ENCODE results near the gene RPE.

RPE gene

DNA sequence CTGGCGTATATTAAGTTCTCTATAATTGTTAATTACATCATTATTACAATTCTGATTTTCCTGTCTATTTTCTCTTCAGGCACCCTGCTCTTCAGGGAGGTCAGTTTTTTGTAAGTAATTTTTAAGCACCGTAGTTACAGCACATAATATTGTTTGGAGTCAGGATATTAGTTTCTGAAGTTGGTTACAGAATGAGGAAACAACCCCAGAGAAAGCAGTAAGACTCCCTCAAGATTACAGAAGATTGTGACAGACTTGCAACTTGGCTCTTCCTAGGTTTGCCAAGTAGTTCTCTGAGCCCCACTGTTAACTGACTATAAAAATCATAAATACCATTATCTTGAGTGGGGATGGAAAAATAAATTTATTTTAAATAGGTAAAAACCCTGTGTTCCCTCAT, 921 bp downstream of the RPE start:
- no peak for DNase-seq

DNA sequence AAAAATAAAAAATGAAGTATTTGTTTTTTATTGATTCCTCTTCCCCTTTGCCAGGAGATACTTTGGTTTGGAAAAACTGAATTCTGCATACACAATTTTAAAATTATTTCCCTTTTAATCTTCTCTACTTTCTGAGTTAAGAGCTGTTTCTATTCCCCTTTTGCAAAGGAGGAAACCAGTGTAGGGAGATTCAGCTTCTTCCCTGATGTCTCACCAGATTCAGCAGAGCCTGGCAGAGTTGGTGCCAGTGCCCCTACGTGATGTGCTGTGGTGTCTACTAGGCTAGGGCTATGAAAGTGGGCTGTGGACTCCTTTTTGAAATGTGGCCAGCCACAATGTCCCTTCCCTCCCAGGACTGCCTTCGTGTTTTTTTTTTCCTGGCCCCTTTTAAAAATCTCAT, 2.4 kb downstream of the RPE start:
- no peak for DNase-seq

DNA sequence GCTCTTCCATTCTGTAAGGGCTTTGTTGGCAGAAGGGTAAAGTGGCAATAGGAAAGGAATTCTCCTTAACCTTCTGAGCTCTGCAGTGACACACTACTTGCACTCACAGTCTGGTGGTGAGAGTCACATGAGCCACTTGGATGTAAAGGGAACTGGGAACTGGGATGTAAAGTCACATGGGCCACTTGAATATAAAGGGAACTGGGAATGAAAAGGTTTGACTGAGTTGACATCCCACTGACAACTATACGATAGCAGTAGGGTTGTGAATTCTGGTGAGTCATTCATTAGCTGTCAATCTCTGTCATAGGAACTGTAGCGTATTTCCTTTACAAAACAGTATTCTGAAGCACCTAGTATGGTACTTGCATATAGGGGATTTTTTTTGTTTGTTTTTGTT, 5.5 kb downstream of the RPE start:
- no peak for DNase-seq

DNA sequence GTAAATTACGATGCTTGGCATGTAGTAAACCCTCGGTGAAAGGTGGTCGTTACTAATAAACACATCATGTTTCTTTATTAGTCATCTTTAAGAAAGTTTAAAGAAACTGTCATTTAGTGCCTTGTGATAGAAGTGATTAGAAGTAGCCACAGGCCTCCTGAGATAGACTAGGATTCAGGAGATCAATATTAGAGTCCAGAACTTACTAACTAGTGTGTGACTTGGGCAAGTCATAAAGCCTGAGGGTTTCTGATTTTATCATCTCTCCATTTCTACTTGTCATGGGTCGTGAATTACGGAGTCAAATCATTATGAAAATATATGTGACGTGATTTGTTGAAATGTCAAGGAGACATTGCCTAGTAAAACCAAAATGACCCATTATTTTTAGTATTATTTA, 6.7 kb downstream of the RPE start:
- DNase-seq, result no peak

DNA sequence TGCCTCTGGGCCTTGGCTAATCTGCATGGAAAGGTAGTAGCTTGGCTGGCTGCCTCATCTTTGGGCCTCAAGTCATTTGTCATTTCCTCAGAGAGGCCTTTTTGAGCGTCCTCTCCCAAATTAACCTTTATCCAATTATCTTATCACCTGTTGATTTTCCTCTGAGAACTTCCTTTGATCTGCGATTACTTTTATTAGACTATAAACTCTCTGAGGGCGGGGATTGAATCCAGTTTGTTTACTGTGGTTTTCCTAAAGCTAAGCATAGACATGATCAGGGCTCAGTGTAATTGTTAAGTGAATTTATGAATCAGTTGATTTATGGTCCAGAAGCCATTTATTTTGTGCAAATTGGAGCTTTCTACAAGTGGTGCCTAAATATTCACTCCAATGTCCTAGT, 7.5 kb downstream of the RPE start:
- no peak for DNase-seq

DNA sequence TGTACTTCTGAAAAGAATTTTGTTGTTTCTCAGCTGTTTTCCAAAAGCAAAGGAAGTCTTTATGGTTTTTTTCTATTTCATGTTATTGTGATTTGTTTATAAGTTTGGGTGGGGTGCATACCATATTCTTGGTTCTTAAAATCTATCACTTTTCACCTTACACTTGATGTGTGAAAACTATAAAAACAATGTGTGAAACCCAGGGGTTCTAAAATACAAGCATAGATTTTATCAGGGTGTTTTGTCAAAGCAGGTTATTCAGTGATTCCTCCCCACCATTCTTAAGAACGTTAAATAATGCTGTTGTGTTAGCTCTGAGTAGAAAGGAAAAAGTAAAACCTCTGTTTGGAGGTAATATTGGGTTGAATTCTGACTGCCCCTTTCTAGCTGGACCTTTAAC, 17.7 kb downstream of the RPE start:
- DNase-seq, result no peak

DNA sequence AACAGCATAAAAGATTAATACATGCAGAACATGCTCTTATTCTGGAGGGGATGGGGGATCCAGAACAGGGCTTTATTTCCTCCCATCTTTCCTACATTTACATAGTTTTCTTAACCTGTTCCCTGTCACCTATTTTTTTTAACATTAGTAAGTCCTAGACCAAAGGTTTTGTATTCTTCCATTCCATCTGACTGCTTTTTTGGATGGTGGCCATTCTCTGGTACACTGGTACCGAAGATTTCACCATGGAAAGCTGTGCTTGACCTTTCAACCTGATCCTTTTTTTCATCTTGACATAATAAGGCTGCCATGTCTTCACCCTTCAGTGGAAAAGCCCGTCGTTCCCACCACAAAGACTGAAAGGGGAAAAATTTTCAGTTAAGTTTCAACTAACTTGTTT, 20.4 kb downstream of the RPE start:
- DNase-seq, result no peak

DNA sequence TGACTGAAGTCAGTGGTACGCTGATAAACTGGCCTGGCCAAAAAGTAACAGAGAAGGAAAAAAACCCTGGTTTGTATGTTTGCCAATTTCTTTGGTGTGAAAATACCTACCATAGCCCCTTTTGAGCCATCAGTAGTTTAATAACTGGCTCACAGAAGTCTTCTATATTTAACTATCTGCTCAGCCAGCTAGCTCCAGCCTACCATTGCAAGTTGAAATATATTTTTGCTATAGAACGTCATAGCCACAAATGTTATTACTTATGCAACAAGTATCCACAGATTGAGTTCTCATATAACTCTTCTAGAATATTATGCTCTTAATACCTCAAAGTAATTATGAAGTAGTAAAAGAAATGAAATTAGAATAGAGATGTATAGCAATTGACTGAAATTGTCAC, 25.2 kb downstream of the RPE start:
- DNase-seq, result no peak

DNA sequence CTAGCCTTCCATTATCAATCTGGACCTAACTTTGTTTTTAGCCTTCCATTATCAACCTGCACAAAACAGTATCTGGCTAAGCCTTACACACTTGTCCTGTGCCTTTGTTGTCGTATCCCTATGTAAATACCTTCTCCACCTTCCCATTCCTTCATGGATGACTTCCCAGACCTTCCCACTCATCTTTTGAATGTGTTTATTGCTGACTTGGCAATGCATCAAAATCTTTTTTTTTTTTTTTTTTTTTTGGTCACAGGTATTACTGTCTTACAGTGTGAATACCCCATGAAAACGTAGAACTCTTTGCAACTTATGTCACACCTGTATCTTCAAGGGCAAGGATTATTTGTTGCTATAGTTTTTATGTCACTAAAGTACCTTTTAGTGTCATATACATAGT, 25.7 kb downstream of the RPE start:
- no peak for DNase-seq

DNA sequence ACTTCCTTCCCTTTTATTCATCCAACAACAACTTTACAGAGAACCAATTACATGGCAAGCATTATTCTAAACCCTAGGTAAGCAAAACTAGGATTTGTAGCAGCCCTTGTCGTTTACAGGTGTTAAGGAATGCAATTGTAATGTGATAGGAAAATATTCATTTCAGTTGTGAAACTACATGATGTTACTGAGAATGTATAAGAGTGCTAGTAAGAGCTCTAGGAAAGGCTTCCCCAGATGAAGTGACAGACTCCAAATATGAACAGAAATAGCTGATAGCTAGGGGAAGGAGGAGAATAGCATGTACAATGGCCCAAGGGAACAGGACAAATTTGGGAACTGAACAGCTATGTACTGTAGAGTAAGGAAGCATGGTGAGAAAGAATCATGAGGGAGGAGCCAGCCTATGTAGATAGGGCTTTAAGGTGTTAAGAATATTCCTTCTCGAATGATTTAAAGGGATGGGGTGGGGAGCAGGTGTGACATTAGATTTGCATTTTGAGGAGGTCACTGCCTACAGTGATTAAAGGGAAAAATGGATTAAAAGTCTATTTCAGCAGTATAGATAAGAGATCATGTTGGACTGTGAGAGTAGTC, 31.7 kb downstream of the RPE start:
- no peak for DNase-seq

DNA sequence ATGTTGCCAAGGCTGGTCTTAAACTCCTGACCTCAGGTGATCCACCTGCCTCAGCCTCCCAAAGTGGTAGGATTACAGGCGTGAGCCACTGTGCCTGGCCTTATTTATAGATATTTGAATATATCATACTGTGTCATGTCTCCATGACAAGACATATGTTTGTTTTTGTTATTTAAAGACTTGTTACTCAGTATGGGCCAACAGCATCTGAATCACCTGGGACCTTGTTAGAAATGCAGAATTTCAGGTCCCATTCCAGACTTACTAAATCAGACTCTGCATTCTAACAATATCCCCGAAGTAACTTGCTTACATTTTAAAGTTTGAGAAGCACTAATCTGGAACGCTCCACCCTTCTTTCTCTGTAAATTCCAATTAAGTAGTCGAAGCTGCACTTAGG, 33.2 kb downstream of the RPE start:
- no peak for DNase-seq

DNA sequence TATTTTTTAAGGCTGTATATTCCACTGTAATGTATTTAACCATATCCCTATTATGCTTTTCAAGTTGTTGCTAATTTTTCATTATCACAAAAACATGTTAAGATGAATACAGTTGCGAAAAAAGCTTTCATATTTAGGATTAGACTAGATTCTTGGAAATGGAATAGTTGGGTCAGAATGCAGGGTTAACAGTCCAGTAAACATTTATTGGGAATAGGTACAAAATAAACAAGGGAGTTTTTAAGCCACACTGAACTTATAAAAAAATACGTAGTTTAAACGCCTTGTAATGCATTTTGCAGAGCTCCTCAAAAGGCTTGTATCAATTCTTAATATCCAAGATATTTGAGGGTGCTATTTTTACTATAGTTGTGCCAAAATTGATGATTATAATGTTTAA, 35.6 kb downstream of the RPE start:
- DNase-seq, result no peak

DNA sequence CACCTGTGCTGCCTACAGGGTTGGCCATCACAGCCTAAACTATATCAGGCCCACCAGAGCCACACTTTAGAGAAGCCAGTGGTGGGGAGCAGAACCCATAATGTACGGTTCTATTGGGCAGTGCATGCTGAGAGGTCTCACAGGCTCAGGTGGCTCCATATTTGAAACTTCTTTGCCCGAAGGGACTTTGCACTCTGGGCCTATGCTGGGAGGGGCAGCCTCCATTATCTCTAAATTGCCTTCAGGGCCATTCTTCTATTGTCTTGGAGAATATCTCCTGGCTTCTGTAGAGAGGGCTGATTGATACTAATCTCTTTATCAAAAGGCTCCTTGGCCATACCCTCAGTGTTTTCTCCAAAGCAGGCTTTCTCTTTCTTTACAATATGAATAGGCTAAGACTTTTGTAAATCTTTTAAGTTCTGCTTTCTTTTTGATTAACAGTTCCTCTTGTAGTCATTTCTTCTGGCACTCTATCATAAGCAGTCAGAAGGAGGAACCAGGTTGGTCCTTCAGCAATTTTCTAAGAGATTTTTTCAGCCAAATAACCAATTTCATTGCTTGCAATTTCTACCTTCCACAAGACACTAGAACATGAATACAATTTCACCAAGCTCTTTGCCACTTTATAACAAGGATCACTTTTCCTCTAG, 44.5 kb downstream of the RPE start:
- DNase-seq, result no peak

DNA sequence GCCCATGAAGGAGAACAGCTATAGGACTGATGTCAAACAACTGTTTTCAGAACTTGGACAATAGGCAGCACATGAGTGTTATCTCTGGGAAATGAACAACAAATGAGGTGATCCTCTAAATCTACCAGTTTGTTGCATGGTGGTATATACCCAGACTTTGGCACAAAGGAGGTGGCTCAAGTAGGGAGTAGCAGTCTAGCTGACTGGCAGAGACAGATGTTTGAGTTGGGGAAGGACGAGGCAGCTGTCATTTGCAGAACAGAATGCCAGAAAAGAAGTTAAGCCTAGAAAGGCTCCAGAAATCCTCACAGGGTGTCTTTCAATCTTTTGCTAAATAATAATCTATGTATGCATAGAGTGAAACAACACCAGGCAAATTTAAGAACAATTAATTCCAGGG, 47.4 kb downstream of the RPE start:
- DNase-seq, result no peak

DNA sequence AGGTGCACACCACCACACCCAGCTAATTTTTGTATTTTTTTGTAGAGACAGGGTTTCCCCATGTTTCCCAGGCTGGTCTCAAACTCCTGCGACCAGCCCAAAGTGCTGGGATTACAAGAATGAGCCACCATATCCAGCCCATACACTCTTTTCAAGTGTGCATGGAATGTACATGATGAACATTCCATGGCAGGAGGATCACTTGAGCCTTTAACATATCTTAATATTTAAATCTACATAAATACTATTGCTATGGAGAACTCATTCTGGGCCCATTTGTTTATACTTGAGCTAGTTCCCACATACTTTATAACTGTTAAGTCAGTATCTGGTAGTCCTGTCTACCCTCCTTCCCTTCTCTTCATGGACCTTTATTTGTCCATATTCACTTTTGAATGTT, 48.4 kb downstream of the RPE start:
- DNase-seq, result no peak

DNA sequence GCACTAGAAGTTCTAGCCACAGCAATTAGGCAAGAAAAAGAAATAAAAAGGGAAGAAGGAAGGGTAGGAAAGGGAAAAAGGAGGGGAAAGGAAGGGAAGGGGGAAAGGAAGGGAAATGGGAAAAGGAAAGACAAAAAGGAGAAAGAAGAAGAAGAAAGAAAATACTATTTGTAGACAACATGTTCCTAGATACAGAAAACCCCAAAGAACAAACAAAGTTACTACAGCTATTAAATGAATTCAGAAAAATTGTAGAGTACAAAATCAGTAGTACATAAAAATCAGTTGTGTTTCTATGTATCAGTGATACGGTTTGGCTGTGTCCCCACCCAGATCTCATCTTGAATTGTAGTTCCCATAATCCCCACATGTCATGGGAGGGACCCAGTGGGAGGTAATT, 52.3 kb downstream of the RPE start:
- no peak for DNase-seq

DNA sequence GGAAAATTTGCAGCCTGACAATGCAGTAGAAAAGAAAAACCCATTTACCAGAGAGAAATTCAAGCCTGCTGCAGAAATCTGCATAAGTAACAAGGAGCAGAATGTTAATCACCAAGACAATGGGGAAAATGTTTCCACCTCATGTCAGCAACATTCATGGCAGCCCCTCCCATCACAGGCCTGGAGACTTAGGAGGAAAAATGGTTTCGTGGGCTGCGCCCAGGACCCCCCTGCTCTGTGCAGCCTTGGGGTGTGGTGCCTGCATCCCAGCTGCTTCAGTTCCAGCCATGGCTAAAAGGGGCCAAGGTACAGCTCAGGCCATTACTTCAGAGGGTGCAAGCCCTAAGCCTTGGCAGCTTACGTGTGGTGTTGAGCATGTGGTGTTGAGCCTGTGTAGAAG, 53.4 kb downstream of the RPE start:
- no peak for DNase-seq

DNA sequence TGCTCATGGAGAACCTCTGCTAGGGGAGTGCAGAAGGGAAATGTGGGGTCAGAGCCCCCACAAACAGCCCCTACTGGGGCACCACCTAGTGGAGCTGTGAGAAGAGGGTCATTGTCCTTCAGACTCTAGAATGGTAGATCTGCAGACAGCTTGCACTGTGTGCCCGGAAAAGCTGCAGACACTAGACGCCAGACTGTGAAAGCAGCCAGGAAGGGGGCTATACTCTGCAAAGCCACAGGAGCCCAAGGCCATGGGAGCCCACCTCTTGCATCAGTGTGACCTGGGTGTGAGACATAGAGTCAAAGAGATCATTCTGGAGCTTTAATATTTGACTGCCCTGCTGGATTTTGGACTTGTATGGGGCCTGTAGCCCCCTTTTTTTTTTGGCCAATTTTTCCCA, 60.9 kb downstream of the RPE start:
- DNase-seq, result no peak

All from NCI-H2081 (cell line).